Measurements from ENCODE around the gene MFSD2B.

- TF ChIP-seq CTCF (IDR thresholded peaks at IDR 0.05) (no peak), POLR2A (IDR thresholded peaks at IDR 0.05) (no peak), EP300 (IDR thresholded peaks at IDR 0.05) (no peak)
Measured at GRCh38 chr2:23988371-23988770, 21.5 kb upstream of the MFSD2B start.
